ENCODE measurements around the gene CCL4L2.
"Not testable (repeated sequence)": the region's sequence is repeated elsewhere in the genome, so short reads cannot be mapped to it uniquely, and the experiment has no call there.

Gene CCL4L2

GRCh38 chr17:36210439-36211211 lies at the start of gene CCL4L2:
TSS of gene CCL4L2 (plus strand) at chr17:36211063.
- H3K36me3 ChIP-seq (replicated peaks); H3K27me3 ChIP-seq (replicated peaks); H3K27ac ChIP-seq; in situ Hi-C loops (cut with HindIII; ENCODE audit: low pct_ligation_motif_present, low sequenced_read_pairs); DNase-seq; H3K4me3 ChIP-seq (ENCODE audit: low read depth, low read length): not testable (repeated sequence)

- H3K4me3 ChIP-seq (ENCODE audit: low read depth, low read length); H3K27me3 ChIP-seq (replicated peaks); DNase-seq; in situ Hi-C loops (cut with HindIII; ENCODE audit: low pct_ligation_motif_present, low sequenced_read_pairs); H3K36me3 ChIP-seq (replicated peaks); H3K27ac ChIP-seq: not testable (repeated sequence)
These were observed 42.0 kb upstream of the CCL4L2 start for GRCh38 chr17:36168836-36169235.

- H3K4me3 ChIP-seq (ENCODE audit: low read depth, low read length); in situ Hi-C loops (cut with HindIII; ENCODE audit: low pct_ligation_motif_present, low sequenced_read_pairs); DNase-seq; H3K27me3 ChIP-seq (replicated peaks); H3K27ac ChIP-seq; H3K36me3 ChIP-seq (replicated peaks): not testable (repeated sequence)
These were observed 34.3 kb upstream of the CCL4L2 start, which contains the start of gene TBC1D3B for GRCh38 chr17:36176536-36176935. TSS of gene TBC1D3B (minus strand) at chr17:36176636. CDS start at chr17:36175050, 1,586 bp downstream.

GRCh38 chr17:36181446-36182175 lies 29.3 kb upstream of the CCL4L2 start:
- H3K4me3 ChIP-seq (ENCODE audit: low read depth, low read length); DNase-seq; H3K27ac ChIP-seq; in situ Hi-C loops (cut with HindIII; ENCODE audit: low pct_ligation_motif_present, low sequenced_read_pairs); H3K36me3 ChIP-seq (replicated peaks); H3K27me3 ChIP-seq (replicated peaks): not testable (repeated sequence)

- H3K27ac ChIP-seq, result no peak overlapping the region
- DNase-seq, result no peak
- peaks cover 8% of the 10 kb centered on the region for H3K27me3 ChIP-seq (replicated peaks)
- in situ Hi-C loops (cut with HindIII; ENCODE audit: low pct_ligation_motif_present, low sequenced_read_pairs), result no loop called here
- peak overlapping the region; percentile 31 for H3K4me3 ChIP-seq (ENCODE audit: low read depth, low read length)
- TF ChIP-seq CTCF (IDR thresholded peaks at IDR 0.05; ENCODE audit: low read depth, low read length, missing control alignments), result no peak
- H3K36me3 ChIP-seq (replicated peaks), result no peaks in the 10 kb centered on the region
These were observed 28.5 kb upstream of the CCL4L2 start for GRCh38 chr17:36182176-36183000.

- no peak for TF ChIP-seq CTCF (IDR thresholded peaks at IDR 0.05; ENCODE audit: low read depth, low read length, missing control alignments)
- in situ Hi-C loops (cut with HindIII; ENCODE audit: low pct_ligation_motif_present, low sequenced_read_pairs), result no loop called here
- Histone ChIP-seq H3K27ac (no peak overlapping the region), H3K4me3 (ENCODE audit: low read depth, low read length) (peak overlapping the region; percentile 39), H3K27me3 (replicated peaks) (peaks cover 8% of the 10 kb centered on the region), H3K36me3 (replicated peaks) (no peaks in the 10 kb centered on the region)
- DNase-seq, result peak; percentile 52
These were observed 27.6 kb upstream of the CCL4L2 start for GRCh38 chr17:36183001-36183971.

All from brain microvascular endothelial cell (primary cell).